ENCODE results near the gene ZNF853.

- no peak for TF ChIP-seq YY1 (IDR thresholded peaks at IDR 0.05; ENCODE audit: low read depth, low read length)
- TF ChIP-seq EGR1 (IDR thresholded peaks at IDR 0.05; ENCODE audit: borderline replicate concordance, low read depth, low read length) = no peak
- no peak for TF ChIP-seq CTCF (IDR thresholded peaks at IDR 0.05; ENCODE audit: control extremely low read depth in 1 of 3, insufficient read depth in 1 of 3, low read depth in 1 of 3, low read length in 3 of 3)
- no peak for TF ChIP-seq GABPA (IDR thresholded peaks at IDR 0.05; ENCODE audit: borderline replicate concordance, insufficient read depth, low read length)
- TF ChIP-seq MAFK (IDR thresholded peaks at IDR 0.05; ENCODE audit: low read depth, low read length) = no peak
- no peak for TF ChIP-seq SP1 (IDR thresholded peaks at IDR 0.05; ENCODE audit: low read depth, low read length)
- TF ChIP-seq POLR2AphosphoS5 (IDR thresholded peaks at IDR 0.05; ENCODE audit: low read depth, low read length) = no peak
- TF ChIP-seq POLR2A (IDR thresholded peaks at IDR 0.05; ENCODE audit: control extremely low read depth in 1 of 2, low read depth in 2 of 2, low read length in 2 of 2) = no peak
- no peak for TF ChIP-seq CHD2 (IDR thresholded peaks at IDR 0.05; ENCODE audit: low read length)
- no peak for TF ChIP-seq RXRA (IDR thresholded peaks at IDR 0.05; ENCODE audit: insufficient read depth, low read depth, low read length)
- TF ChIP-seq TEAD4 (IDR thresholded peaks at IDR 0.05; ENCODE audit: low read depth, low read length) = no peak
Observed at GRCh38 chr7:6612819-6613218, 2.6 kb upstream of the ZNF853 start.
